ENCODE data around the gene VPS13A.

- TF ChIP-seq, protein P1, sequence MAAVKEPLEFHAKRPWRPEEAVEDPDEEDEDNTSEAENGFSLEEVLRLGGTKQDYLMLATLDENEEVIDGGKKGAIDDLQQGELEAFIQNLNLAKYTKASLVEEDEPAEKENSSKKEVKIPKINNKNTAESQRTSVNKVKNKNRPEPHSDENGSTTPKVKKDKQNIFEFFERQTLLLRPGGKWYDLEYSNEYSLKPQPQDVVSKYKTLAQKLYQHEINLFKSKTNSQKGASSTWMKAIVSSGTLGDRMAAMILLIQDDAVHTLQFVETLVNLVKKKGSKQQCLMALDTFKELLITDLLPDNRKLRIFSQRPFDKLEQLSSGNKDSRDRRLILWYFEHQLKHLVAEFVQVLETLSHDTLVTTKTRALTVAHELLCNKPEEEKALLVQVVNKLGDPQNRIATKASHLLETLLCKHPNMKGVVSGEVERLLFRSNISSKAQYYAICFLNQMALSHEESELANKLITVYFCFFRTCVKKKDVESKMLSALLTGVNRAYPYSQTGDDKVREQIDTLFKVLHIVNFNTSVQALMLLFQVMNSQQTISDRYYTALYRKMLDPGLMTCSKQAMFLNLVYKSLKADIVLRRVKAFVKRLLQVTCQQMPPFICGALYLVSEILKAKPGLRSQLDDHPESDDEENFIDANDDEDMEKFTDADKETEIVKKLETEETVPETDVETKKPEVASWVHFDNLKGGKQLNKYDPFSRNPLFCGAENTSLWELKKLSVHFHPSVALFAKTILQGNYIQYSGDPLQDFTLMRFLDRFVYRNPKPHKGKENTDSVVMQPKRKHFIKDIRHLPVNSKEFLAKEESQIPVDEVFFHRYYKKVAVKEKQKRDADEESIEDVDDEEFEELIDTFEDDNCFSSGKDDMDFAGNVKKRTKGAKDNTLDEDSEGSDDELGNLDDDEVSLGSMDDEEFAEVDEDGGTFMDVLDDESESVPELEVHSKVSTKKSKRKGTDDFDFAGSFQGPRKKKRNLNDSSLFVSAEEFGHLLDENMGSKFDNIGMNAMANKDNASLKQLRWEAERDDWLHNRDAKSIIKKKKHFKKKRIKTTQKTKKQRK (IDR thresholded peaks at IDR 0.05; ENCODE audit: low read length), result no peak
- TF ChIP-seq BHLHE40 (IDR thresholded peaks at IDR 0.05; ENCODE audit: low read length) (no peak), ZNF619 (CRISPR knock-in tag; IDR thresholded peaks at IDR 0.05) (no peak), EZH2 (conservative IDR thresholded peaks at IDR 0.05; ENCODE audit: low read depth, low read length) (no peak), FOXP1 (IDR thresholded peaks at IDR 0.05) (no peak), FOXP1 (CRISPR knock-in tag; IDR thresholded peaks at IDR 0.05) (no peak), SMC3 (IDR thresholded peaks at IDR 0.05; ENCODE audit: low read length) (no peak), TARDBP (CRISPR knock-in tag; IDR thresholded peaks at IDR 0.05) (no peak), ZZZ3 (CRISPR knock-in tag; IDR thresholded peaks at IDR 0.05; ENCODE audit: borderline replicate concordance) (no peak), NPAS2 (CRISPR knock-in tag; IDR thresholded peaks at IDR 0.05; ENCODE audit: borderline replicate concordance) (no peak), KLF9 (CRISPR knock-in tag; IDR thresholded peaks at IDR 0.05; ENCODE audit: low read depth) (no peak), ZNF12 (CRISPR knock-in tag; IDR thresholded peaks at IDR 0.05) (no peak), ZFX (CRISPR knock-in tag; IDR thresholded peaks at IDR 0.05; ENCODE audit: low read depth) (no peak), ZFP82 (CRISPR knock-in tag; IDR thresholded peaks at IDR 0.05; ENCODE audit: borderline replicate concordance) (no peak)
- TF ChIP-seq, protein P2, sequence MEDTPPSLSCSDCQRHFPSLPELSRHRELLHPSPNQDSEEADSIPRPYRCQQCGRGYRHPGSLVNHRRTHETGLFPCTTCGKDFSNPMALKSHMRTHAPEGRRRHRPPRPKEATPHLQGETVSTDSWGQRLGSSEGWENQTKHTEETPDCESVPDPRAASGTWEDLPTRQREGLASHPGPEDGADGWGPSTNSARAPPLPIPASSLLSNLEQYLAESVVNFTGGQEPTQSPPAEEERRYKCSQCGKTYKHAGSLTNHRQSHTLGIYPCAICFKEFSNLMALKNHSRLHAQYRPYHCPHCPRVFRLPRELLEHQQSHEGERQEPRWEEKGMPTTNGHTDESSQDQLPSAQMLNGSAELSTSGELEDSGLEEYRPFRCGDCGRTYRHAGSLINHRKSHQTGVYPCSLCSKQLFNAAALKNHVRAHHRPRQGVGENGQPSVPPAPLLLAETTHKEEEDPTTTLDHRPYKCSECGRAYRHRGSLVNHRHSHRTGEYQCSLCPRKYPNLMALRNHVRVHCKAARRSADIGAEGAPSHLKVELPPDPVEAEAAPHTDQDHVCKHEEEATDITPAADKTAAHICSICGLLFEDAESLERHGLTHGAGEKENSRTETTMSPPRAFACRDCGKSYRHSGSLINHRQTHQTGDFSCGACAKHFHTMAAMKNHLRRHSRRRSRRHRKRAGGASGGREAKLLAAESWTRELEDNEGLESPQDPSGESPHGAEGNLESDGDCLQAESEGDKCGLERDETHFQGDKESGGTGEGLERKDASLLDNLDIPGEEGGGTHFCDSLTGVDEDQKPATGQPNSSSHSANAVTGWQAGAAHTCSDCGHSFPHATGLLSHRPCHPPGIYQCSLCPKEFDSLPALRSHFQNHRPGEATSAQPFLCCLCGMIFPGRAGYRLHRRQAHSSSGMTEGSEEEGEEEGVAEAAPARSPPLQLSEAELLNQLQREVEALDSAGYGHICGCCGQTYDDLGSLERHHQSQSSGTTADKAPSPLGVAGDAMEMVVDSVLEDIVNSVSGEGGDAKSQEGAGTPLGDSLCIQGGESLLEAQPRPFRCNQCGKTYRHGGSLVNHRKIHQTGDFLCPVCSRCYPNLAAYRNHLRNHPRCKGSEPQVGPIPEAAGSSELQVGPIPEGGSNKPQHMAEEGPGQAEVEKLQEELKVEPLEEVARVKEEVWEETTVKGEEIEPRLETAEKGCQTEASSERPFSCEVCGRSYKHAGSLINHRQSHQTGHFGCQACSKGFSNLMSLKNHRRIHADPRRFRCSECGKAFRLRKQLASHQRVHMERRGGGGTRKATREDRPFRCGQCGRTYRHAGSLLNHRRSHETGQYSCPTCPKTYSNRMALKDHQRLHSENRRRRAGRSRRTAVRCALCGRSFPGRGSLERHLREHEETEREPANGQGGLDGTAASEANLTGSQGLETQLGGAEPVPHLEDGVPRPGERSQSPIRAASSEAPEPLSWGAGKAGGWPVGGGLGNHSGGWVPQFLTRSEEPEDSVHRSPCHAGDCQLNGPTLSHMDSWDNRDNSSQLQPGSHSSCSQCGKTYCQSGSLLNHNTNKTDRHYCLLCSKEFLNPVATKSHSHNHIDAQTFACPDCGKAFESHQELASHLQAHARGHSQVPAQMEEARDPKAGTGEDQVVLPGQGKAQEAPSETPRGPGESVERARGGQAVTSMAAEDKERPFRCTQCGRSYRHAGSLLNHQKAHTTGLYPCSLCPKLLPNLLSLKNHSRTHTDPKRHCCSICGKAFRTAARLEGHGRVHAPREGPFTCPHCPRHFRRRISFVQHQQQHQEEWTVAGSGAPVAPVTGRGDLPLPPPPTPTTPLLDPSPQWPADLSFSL (CRISPR knock-in tag; IDR thresholded peaks at IDR 0.05), result no peak
Measured at GRCh38 chr9:77156646-77157371, 20.5 kb upstream of the VPS13A start.

All from HepG2 (cell line).